IMR-90 (cell line): Measurements from ENCODE around the gene NBPF1.

Experiments used
- BHLHE40 ChIP-seq: fragments of 150-350 bp; IDR thresholded peaks from 2 replicates; pipeline ENCODE4 v1.6.1; 2016; ENCODE audit warnings: mild to moderate bottlenecking, low read depth, low read length
- CHD1 ChIP-seq: IDR thresholded peaks from 2 replicates; pipeline ENCODE4 v1.6.1; 2012; ENCODE audit warnings: low read depth, low read length, improper control_type of control experiment
- CTCF ChIP-seq: conservative IDR thresholded peaks from 2 replicates; pipeline ENCODE4 v1.5.1; 2012; ENCODE audit warnings: mild to moderate bottlenecking, low read depth, low read length, improper control_type of control experiment
- ELK1 ChIP-seq: fragments of 150-350 bp; IDR thresholded peaks from 2 replicates; pipeline ENCODE4 v1.6.1; 2016; ENCODE audit warnings: low read depth, mild to moderate bottlenecking, low read length, moderate library complexity, borderline replicate concordance
- FOS ChIP-seq: fragments of 150-350 bp; IDR thresholded peaks from 2 replicates; pipeline ENCODE4 v1.6.1; 2016; ENCODE audit warnings: low read depth, low read length
- MAFK ChIP-seq: IDR thresholded peaks from 2 replicates; pipeline ENCODE4 v1.6.1; 2012; ENCODE audit warnings: low read depth, low read length, improper control_type of control experiment
- MAZ ChIP-seq: IDR thresholded peaks from 2 replicates; pipeline ENCODE4 v1.6.1; 2012; ENCODE audit warnings: low read depth, mild to moderate bottlenecking, low read length, improper control_type of control experiment, moderate library complexity, borderline replicate concordance
- NFE2L2 ChIP-seq: fragments of 150-350 bp; IDR thresholded peaks from 2 replicates; pipeline ENCODE4 v1.6.1; 2016; ENCODE audit warnings: low read depth, mild to moderate bottlenecking, low read length
- POLR2A ChIP-seq: IDR thresholded peaks from 2 replicates; pipeline ENCODE4 v1.6.1; 2012; ENCODE audit warnings: mild to moderate bottlenecking, low read depth, low read length
- RAD21 ChIP-seq: IDR thresholded peaks from 2 replicates; pipeline ENCODE4 v1.6.1; 2012; ENCODE audit warnings: low read length, improper control_type of control experiment
- RCOR1 ChIP-seq: IDR thresholded peaks from 2 replicates; pipeline ENCODE4 v1.6.1; 2012; ENCODE audit warnings: mild to moderate bottlenecking, low read length, improper control_type of control experiment; ENCODE audit not compliant: insufficient replicate concordance
- RFX5 ChIP-seq: IDR thresholded peaks from 2 replicates; pipeline ENCODE4 v1.8.0; 2012; ENCODE audit warnings: low read depth, mild to moderate bottlenecking, low read length, moderate library complexity
- SMC3 ChIP-seq: fragments of 150-350 bp; IDR thresholded peaks from 2 replicates; pipeline ENCODE4 v1.6.1; 2016; ENCODE audit warnings: low read depth, mild to moderate bottlenecking, antibody characterized with exemption, low read length, moderate library complexity
- USF2 ChIP-seq: fragments of 150-350 bp; IDR thresholded peaks from 2 replicates; pipeline ENCODE4 v1.6.1; 2017; ENCODE audit warnings: mild to moderate bottlenecking, antibody characterized with exemption, low read length, low read depth

GRCh38 chr1:16521288-16521583, 92.1 kb downstream of the NBPF1 start:
- no peak for TF ChIP-seq CTCF
- no peak for TF ChIP-seq POLR2A
- TF ChIP-seq MAZ, result no peak
- no peak for TF ChIP-seq RAD21
- no peak for TF ChIP-seq ELK1
- no peak for TF ChIP-seq SMC3
- TF ChIP-seq CHD1, result no peak
- TF ChIP-seq MAFK, result no peak
- TF ChIP-seq USF2, result no peak
- TF ChIP-seq NFE2L2, result no peak
- TF ChIP-seq BHLHE40, result no peak
- no peak for TF ChIP-seq FOS
- TF ChIP-seq RFX5, result no peak
- no peak for TF ChIP-seq RCOR1
